ENCODE data around the gene PLXNA4.

GRCh38 chr7:132249256-132249971 lies 326.9 kb downstream of the PLXNA4 start:
- no peak for TF ChIP-seq POLR2A (IDR thresholded peaks at IDR 0.05; ENCODE audit: low read depth, low read length)
- TF ChIP-seq POLR2AphosphoS5 (IDR thresholded peaks at IDR 0.05; ENCODE audit: low read depth, low read length): no peak
- TF ChIP-seq TAF1 (IDR thresholded peaks at IDR 0.05; ENCODE audit: borderline replicate concordance, low read depth, low read length): no peak

All from GM12892 (cell line).